HG03457 (cell line): ENCODE measurements around the gene PTCD1.
A peak's percentile ranks its signal among the peaks of the same experiment; 100 is the strongest.
"Not testable (repeated sequence)": the region's sequence is repeated elsewhere in the genome, so short reads cannot be mapped to it uniquely, and the experiment has no call there.

Experiments
- ATAC-seq: cut with Tn5 transposase; IDR thresholded peaks from one replicate; pipeline ENCODE4 v1.9.1; 2021; ENCODE audit warnings: moderate number of reproducible peaks; ENCODE audit not compliant: unreplicated experiment

PTCD1 gene

GRCh38 chr7:99387912-99388311 is 50.7 kb downstream of the PTCD1 start:
- no peak for ATAC-seq

- not testable (repeated sequence) for ATAC-seq
Measured at GRCh38 chr7:99387239-99387635, 51.4 kb downstream of the PTCD1 start.

DNA sequence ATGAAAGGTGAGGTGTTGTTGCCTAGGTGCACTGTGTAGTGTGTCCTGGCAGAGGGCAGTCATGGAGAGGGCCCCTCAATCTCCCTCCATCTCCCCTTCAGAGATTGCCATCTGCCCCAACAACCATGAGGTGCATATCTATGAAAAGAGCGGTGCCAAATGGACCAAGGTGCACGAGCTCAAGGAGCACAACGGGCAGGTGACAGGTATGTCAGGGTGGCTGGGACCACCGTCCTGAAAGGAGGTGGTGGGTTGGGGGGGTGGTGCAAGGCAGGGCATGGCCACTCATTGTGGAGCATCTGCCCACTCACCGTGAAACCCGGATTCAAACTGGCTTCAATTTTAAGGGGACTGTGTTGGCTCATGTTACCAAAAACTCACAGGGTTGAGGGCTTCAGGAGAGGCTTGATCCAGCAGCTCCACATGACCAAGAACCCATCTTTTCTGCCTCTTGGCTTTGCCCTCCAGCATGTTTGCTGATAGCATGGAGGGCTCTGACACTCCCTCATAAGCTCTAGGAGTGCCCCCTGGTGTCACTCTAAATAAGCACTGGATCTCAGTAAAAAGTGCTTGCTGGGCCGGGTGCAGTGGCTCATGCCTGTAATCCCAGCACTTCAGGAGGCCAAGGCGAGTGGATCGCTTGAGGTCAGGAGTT is 51.9 kb downstream of the PTCD1 start:
- no peak for ATAC-seq

DNA sequence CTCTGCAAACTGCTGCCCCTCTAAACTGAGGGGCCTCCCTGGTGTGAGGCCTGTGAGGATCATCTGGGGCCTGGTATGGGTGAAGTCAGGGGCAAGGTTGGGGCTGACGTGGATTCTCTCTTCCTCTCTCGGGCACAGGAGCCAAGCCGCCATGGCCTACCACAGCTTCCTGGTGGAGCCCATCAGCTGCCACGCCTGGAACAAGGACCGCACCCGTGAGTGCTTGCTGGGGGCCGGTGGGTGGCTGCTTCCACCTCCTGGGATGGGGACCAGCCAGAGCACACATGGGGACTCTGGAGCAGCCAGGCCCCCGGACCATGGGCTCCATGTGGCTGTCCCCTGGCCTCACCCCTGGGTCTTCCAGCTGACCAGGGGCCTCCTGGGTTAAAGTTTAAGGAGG is 53.0 kb downstream of the PTCD1 start:
- no peak for ATAC-seq

GRCh38 chr7:99384523-99384922 is 54.1 kb downstream of the PTCD1 start:
- no peak for ATAC-seq

DNA sequence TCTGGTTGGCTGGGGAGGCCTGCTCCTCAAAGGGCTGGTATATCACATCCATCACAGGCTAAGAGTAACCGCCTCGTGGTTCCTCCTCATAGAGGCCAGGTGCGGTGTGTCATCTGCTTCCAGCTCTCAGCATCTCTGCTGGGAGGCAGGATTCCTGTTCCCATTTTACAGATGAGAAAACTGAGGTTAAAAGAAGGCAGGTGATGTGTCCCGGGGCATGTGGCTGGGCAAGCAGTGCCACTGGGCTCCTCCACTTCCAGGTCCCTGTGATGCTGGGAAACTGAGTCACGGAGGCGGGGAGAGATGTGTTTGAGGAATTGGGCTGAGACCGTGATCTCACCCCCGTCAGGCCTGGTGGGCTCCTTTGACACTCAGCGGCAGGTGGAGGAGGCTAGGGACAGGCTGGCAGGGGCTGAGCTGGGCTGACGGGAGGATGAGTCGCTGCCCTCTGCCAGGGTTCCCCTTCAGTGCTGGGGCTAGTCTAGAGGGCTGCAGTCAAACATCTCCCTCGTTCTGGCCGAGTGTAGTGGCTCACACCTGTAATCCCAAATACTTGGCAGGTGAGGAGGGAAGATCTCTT is 54.7 kb downstream of the PTCD1 start:
- ATAC-seq, result no peak

- no peak for ATAC-seq
Measured at GRCh38 chr7:99383203-99383602, 55.4 kb downstream of the PTCD1 start.

DNA sequence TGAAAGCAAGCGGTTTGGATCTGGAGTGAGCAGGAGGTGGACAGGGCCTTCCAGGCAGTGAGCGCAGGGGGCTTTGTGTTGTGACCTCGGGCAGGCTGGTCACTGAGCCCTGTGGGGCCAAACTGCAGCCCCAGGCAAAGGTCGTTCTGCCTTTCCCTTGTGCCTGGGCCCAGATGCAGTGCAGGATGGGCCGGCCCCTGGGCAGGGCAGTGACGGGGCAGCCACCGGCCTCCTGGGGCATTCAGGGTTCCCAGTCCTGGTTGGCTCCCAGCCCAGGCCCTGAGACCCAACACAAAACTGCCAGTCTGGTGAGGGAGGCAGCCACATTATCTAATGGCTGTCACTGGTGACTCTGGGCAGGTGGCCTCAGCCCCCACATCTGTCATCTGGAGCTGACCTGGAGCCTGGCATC is 56.9 kb downstream of the PTCD1 start:
- ATAC-seq, result no peak

GRCh38 chr7:99380823-99381663 is 57.6 kb downstream of the PTCD1 start:
- peak; percentile 68 for ATAC-seq

DNA sequence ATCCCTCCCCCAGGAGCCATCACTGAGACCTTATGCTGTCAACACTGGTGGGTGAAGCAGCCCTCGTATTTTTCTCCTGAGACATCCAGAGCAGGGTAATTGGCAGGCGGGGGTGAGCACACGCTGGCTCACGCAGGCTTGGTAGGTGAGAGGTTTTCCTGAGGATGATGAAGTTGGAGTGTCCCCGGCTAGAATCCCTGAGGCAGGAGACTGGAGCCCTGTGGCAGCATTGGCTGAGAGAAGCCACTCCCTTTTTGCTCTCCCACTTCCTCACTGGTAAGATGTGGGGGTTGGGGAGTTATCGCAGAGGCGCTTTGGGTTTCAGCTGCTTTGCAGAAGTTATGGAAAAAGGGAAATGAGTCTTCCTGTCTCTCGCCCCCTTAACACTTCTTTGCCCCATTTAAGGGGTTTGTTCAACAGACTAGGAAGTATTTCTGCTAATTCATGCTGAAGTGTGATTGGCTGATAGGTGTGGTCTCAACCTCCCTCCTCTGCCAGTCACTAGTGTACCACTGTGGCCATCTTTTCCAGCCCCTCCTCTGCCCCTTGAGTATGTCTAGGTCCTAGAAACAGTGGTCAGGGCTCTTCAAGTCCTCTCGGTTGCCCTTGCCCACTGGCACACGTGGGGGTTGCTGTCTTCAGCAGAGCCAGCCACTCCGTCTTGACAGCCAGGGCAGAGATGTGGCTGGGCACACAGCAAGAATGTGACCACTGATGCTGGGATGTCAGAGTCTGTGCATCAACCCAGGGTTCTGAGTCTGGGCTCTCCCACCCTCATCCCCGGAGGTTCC is 58.4 kb downstream of the PTCD1 start:
- ATAC-seq, result peak; percentile 26

GRCh38 chr7:99379693-99380031 is 58.9 kb downstream of the PTCD1 start:
- not testable (repeated sequence) for ATAC-seq

DNA sequence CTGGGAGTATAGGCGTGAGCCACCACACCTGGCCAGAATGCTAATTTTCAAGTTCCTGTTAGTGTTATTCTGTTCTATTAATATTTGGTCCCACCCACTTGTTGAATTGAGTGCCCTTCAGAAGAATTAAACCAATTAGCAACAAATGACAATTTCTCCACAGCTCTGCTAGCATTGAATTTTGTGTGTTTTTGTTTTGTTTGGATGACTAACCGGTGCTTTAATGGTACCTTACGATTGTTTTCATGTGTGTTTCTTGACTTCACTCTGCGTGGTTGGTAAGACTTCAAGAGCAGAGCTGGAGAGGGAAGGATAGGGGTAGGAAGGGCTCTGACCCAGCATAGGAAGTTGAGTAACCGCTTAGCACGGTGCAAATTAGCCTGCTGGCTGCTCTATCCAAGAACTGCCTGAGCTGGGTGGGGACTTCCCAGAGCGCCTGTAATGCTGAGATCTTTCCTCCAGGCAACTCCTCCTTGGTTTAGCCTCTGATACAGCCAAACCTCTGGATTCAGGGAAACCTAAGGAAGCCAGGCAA is 59.5 kb downstream of the PTCD1 start:
- ATAC-seq, result no peak

DNA sequence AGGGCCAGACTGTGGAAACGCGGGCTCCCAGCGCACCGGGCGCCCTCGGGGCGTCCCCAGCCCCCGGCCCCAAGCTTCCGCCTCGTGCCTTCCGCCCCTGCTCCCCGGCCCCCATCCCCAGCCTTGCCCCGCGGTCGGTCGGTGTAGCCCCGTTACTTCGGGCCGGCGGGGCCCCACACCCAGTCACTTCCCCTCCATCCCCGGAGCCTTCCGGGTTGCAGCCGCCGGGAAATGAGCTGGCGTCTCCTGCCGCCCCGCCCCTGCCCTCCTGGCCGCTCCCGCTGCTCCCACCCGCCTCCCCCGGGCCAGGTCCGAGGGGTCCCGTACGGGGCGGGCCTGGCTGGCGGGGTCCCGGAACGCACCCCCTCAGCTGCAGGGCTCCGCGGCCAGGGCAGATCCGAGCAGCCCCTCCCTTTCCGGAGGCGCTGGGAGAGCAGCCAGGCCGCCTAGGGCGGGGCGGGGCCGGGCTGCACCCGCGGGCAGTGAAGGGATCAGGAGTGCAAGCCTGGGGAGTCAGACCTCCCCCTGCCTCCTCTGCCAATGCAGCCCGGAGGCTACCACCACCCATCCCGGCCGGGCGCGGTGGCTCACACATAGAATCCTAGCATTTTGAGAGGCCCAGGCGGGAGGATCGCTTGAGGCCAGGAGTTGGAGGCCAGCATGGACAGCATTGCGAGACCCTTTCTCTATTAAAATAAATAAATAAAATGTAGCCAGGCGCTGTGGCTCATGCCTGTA is 63.4 kb downstream of the PTCD1 start:
- ATAC-seq, result peak; percentile 37

DNA sequence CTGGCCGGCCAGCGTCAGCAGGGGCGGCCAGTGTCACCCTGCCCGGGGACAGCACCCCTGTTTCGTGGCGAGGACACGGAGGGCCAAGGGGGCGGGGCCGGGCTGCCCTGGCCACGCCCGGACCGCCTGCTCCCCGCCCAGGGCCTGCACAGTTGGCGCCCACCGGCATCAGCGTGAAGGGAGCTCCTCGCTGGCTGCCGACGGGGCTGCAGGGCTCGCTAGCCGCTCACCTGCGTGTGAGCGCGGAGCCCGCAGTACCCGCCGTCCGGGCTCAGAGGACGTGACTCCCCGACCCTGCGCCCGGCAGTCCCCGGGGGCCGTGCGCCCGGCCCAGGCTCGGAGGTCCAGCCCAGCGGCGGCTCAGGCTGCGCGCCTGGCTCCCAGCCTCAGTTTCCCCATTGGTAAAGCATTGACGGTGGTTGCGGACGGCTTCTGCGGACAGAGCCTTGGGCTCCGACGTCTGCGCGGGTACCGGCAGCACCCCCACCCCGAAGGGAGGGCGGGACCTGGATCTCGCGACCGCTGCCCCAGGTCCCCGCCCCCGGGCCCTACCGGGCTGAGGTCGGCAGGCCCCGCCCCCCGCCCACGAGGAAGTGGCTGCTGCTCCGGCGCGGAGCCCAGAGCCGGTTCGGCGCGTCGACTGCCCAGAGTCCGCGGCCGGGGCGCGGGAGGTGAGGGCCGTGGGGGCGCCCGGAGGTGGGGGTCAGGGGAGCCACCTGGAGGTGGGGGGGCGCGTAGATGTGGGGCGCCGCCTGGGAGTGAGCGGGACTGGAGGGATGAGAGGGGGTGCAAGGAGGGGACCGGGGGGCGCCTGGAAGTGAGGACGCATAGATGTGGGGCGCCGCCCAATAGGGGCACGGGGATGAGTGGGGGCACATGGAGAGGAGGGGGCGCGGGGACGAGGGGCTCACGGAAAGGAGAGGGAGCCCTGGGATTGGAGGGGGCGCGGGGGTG is 64.2 kb downstream of the PTCD1 start, which contains the start of gene ARPC1B:
Gene ARPC1B, plus strand, starts transcription at position 620 of the 954 bp plus-strand sequence. CDS start 10,985 bp downstream, outside the sequence.
- peak; percentile 35 for ATAC-seq

GRCh38 chr7:99373091-99374066 is 65.2 kb downstream of the PTCD1 start:
- no peak for ATAC-seq

DNA sequence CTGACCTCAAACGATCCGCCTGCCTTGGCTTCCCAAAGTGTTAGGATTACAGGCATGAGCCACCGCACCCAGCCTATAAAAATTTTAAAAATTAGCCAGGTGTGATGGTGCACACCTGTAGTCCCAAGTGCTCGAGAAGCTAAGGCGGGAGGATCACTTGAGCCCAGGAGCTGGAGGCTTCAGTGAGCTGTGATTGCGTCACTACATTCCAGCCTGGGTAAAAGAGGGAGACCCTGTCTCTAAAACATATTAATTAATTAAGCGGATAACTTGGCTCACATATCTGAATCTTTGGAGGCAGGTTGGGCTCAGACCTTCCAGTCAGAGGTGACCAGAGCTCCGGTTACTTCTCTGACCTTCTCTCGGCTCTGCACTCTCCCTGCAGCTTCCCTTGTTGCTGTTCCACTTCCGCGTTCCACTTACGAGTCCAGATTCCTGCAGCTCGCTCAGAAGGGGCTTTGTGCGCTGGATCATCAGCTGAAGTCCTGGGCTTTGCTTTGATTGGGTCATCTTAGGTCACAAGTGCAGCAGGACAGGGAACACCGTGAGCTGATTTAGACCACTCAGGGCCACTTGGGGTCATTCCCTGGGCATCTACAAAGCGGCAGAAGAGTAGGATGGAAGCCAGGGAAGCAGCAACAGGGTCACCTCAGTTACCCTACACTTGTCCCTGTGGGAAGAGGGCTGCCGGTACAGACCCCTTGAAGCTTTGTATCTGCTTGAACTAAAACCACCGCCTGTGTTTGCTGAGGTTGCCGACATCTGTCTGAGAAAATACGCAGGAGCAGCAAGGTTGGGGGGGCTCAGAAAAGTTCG is 66.1 kb downstream of the PTCD1 start:
- ATAC-seq, result no peak

DNA sequence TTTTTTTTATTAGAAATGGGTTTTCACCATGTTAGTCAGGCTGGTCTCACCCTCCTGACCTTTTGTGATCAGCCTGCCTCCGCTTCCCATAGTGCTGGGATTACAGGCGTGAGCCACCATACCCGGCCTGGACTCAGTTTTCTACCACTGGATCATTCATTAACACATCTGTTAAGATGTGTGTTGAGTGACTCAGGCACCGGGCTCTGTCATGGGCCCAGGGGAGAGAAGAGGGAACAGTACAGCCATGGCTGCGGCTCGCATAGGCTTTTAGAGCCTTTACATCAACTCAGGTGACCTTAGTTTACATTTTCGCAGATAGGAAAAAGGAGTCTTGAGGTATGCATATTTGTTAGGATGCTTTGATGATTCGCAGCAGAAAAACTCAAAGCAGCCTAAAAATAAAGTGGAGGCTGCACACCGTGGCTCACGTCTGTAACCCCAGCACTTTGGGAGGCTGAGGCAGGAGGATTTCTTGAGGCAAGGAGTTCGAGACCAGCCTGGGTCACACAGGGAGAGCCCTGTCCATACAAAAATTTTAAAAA is 67.2 kb downstream of the PTCD1 start:
- no peak for ATAC-seq
